ENCODE measurements around the gene USP44. TPM values are rescaled to one million over a fixed set of nuclear protein-coding genes. Genes with fewer than 3 reads are reported as not detected.

USP44 gene
- total and polyA plus RNA-seq, 2 of the 4 experiments (the other 2 are of a cell fraction) = 13.0 to 33.5 TPM

DNA sequence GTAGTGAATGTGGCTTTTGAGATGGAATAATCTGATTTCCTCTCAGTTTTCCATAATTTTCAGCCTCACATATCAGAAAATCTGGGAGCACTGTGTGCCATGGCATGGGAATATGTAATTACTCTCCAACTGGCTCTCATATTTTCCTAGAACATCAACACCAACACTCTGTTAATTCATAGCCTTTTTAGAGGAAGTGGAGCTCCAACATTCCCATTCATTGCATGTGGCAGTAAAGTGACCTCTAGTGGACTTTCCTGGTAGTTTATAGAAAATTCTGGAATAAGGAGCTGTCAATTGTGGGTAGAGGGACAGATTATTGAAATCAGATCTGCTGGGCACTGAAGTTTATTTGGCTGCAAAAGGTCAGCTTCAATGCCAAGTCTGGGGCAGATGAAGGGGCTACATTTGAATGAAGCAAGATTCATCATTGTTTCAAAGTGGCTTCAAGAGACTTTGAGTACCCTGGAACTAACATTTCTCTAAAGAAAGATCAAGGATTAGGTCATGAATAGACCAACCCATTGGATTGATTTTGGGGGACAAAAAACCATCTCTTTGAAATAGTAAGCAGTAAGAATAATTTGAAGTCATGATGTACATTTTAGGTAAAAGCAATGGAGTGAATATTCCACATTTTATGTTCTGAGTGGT is 23.6 kb upstream of the USP44 start (continued):
- TF ChIP-seq CEBPB (IDR thresholded peaks at IDR 0.05; ENCODE audit: low read depth, low read length) = no peak

DNA sequence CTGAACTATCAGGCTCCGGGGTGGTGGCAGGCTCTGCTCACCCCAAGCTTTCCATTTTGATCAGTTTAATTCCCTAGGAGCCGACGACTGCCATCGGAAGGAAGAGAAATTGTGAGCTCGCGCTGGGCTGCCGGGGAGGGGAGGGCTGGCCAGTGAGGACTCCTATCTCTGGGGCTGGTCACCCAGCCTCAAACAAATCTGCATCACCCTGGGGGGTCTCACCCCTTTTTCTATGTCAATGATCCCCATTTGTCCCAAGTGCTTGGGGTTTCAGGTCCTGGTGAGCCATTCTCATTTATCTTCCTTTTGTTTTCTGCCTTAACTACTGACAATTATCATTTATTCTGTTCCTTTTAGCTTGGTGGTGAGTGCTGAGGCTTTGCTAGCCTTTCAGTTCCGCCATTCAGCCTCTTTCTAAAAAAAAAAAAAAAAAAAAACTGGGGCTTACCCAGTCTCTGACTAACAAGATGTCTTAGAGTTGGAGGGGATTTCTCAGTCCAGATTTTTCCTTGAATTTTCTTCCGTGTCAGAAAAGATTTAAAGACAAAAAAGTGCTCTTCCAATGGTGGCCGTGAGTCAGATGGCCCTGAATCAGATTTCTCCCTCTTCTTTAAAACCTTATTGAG is 22.8 kb upstream of the USP44 start:
- Histone ChIP-seq H2AK9ac (replicated peaks; ENCODE audit: low read depth, low read length, poor library complexity) (peak overlapping the region; percentile 7), H3K79me1 (ENCODE audit: low read depth in 1 of 2, low read length in 2 of 2) (no peaks in the 10 kb centered on the region), H3K4me3 (ENCODE audit: insufficient read depth, low read depth, low read length) (no peak overlapping the region), H3K4me1 (ENCODE audit: control insufficient read depth, insufficient read depth, low read length) (peaks cover 4% of the 10 kb centered on the region), H3K4me2 (ENCODE audit: low read depth, low read length) (no peak overlapping the region; the same call in 1 of the 2 replicates), H2BK15ac (ENCODE audit: low read depth, low read length) (no peak overlapping the region), H3K9me3 (ENCODE audit: control insufficient read depth, insufficient read depth, low read length) (no peaks in the 10 kb centered on the region), H3K9me1 (ENCODE audit: insufficient read depth, low read length) (no peaks in the 10 kb centered on the region), H3K18ac (ENCODE audit: low read depth, low read length) (peak overlapping the region; percentile 25), H2BK5ac (ENCODE audit: low read depth, low read length, poor library complexity, severe bottlenecking) (no peak overlapping the region), H2AK5ac (ENCODE audit: low read depth, low read length) (no peak overlapping the region), H3K14ac (replicated peaks; ENCODE audit: low read depth, low read length) (0 out of 2 replicates have a peak overlapping the region, but pooled peaks have one; percentile 40), H3K27ac (ENCODE audit: insufficient read depth, low read length) (no peak overlapping the region), H3K36me3 (ENCODE audit: control insufficient read depth, insufficient read depth, low read length) (no peaks in the 10 kb centered on the region), H4K5ac (ENCODE audit: low read depth, low read length) (peak overlapping the region; percentile 36; the same call in 1 of the 2 replicates), H4K8ac (ENCODE audit: low read depth in 2 of 2, low read length in 2 of 2) (peak overlapping the region; percentile 10 to 31; a peak in 3 of 4 replicates), H4K91ac (ENCODE audit: insufficient read depth, low read depth, low read length) (0 out of 2 replicates have a peak overlapping the region, but pooled peaks have one; percentile 17), H3K4ac (ENCODE audit: low read depth, low read length) (peak overlapping the region; percentile 32), H3K23ac (ENCODE audit: low read depth, low read length) (peak overlapping the region; percentile 15; the same call in 1 of the 2 replicates), H2AFZ (replicated peaks; ENCODE audit: low read length, poor library complexity) (peak overlapping the region; percentile 78), H2BK120ac (ENCODE audit: low read depth, low read length) (peak overlapping the region; percentile 54), H3K56ac (ENCODE audit: extremely low read depth, insufficient read depth, low read length) (no peak overlapping the region), H4K20me1 (ENCODE audit: insufficient read depth, low read length) (no peaks in the 10 kb centered on the region), H3K27me3 (ENCODE audit: control insufficient read depth, insufficient read depth, low read length) (no peaks in the 10 kb centered on the region), H3K9ac (ENCODE audit: low read depth, low read length) (no peak overlapping the region), H2BK20ac (ENCODE audit: low read depth, low read length) (no peak overlapping the region; the same call in 1 of the 2 replicates)
- in situ Hi-C loops (cut with MboI; ENCODE audit: low sequenced_read_pairs) (no loop called here), intact Hi-C loops (cut with micrococcal nuclease) (loop anchor here (5.0 kb wide), 1 partner anchor 237 kb away; no protein-coding TSS in a partner anchor), dilution Hi-C loops (cut with HindIII; ENCODE audit: low sequenced_read_pairs, unreplicated experiment) (no loop called here)
- ChIA-PET CTCF (interaction anchor here (0.9 to 2.0 kb wide), 7 partner anchors 8 to 291 kb away, joined by 3 to 7 read pairs (median 3); no protein-coding TSS in a partner anchor), POLR2A (ENCODE audit: unreplicated experiment) (no interaction called here)
- DNase-seq (peak; percentile 32), ATAC-seq (ENCODE audit: low read depth) (no peak)
- 54% methylated on average over 4 of the region's 10 CpGs; no CpG with 5 or more reads in 1 of the 2 experiments for WGBS, 2 experiments (ENCODE audit: extremely low coverage in 2 of 2, insufficient read length in 1 of 2)
- BruUV-seq (replicated peaks) = no TSS peak
- TF ChIP-seq ELK1 (IDR thresholded peaks at IDR 0.05; ENCODE audit: borderline replicate concordance, low read depth, low read length) (no peak), SMC3 (IDR thresholded peaks at IDR 0.05; ENCODE audit: low read depth, low read length) (no peak), BHLHE40 (IDR thresholded peaks at IDR 0.05; ENCODE audit: low read depth, low read length) (no peak), CEBPB (IDR thresholded peaks at IDR 0.05; ENCODE audit: low read depth, low read length) (no peak), RFX5 (IDR thresholded peaks at IDR 0.05; ENCODE audit: low read depth, low read length) (no peak), MAZ (IDR thresholded peaks at IDR 0.05; ENCODE audit: borderline replicate concordance, low read depth, low read length) (no peak), FOS (IDR thresholded peaks at IDR 0.05; ENCODE audit: low read depth, low read length) (no peak), NFE2L2 (IDR thresholded peaks at IDR 0.05; ENCODE audit: low read depth, low read length) (no peak)

Data from IMR-90 (cell line).